Right cardiac atrium (tissue), 5 donors: ENCODE data around the gene BDP1. TPM values are rescaled to one million over a fixed set of nuclear protein-coding genes. Genes with fewer than 3 reads are reported as not detected.
"Not testable (repeated sequence)": the region's sequence is repeated elsewhere in the genome, so short reads cannot be mapped to it uniquely, and the experiment has no call there.

Source experiments
- ATAC-seq, 2 donors: fragments of 200-7000 bp; cut with Tn5 transposase; one replicate each; pipeline versions ENCODE4 v1.8.0 to v1.9.1; 2020; ENCODE audit warnings: moderate library complexity in 2 of 2, mild to moderate bottlenecking in 1 of 2
- DNase-seq, 3 donors: peaks; one replicate each; pipeline ENCODE4 v3.0.0-alpha.2; 2020
- H3K27ac ChIP-seq: one replicate; pipeline ENCODE4 v1.5.1; 2013; ENCODE audit warnings: mild to moderate bottlenecking, low read length, control low read depth, moderate library complexity
- H3K27me3 ChIP-seq: one replicate; pipeline ENCODE4 v1.6.1; 2013; ENCODE audit not compliant: control insufficient read depth, insufficient read depth
- H3K4me1 ChIP-seq: one replicate; pipeline ENCODE4 v1.6.1; 2013; ENCODE audit warnings: low read length; ENCODE audit not compliant: control insufficient read depth, insufficient read depth
- H3K4me3 ChIP-seq: one replicate; pipeline ENCODE4 v1.5.1; 2013; ENCODE audit warnings: low read length, control low read depth
- H3K9me3 ChIP-seq: one replicate; pipeline ENCODE4 v1.6.1; 2013; ENCODE audit warnings: low read length; ENCODE audit not compliant: control insufficient read depth
- WGBS: extraction: QIAGEN DNeasy Blood & Tissue Kit; methylation state at CpG from one replicate; pipeline ENCODE4 v1.1.7; 2013; 5-methylcytosine and 5-hydroxymethylcytosine counted together
- intact Hi-C, 4 donors: fragments of 100-400 bp; cut with DNase I; formaldehyde crosslinking; loops; one replicate each; pipeline versions ENCODE4 v1.11.0 to v1.14.0; 2022 to 2023
- polyA plus RNA-seq: library from polyadenylated mRNA; stranded (reverse); fragments of 200-250 nt; gene quantifications from one replicate; pipeline ENCODE4 v1.2.3, GENCODE V29; 2013
- total RNA-seq, 4 donors: library from RNA; stranded (reverse); fragmentation: NEBNext Ultra II Directional; extraction: Animal tissue kit (Norgen Biotek cat#: 25700); gene quantifications; one replicate each; pipeline ENCODE4 v1.2.1, GENCODE V29; 2021
- donor health status: healthy with polysubstance abuse.
- donor health status: DM: no; HTN: yes; CAD: no.
- donor health status: DM: no; HTN: no; CAD: no.
- donor health status: DM: no; HTN: yes; CAD: no; lungs with severe emphysema.
- donor health status: DM: yes; HTN: yes; CAD: no.

The BDP1 gene
- total and polyA plus RNA-seq, 5 donors = 9.2 to 18.0 (median 15.0) TPM

DNA sequence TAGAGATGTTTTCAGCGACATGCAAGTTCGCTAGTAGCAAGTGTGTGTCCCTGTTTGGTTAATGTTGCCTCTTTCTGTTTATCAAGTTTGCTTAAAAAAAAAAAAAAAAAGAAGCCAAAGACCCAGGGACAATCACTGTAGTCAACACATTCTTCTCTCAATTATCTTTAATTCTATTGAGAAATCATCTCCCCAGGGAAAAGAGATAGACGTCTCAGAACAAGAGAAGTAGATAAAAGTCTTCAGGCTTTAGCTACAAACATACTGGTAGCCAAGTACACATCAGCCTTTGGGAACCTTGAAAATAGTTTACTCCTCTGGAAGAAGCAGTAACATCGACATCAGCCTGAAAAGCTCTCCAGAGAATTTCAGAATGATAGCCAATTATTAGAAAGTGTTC lies 11.6 kb upstream of the BDP1 start:
- DNase-seq, H3K27ac ChIP-seq, H3K9me3 ChIP-seq, H3K4me3 ChIP-seq, H3K4me1 ChIP-seq, H3K27me3 ChIP-seq, intact Hi-C loops, ATAC-seq: not testable (repeated sequence)
- 53% methylated on average over 4 of the region's 4 CpGs for WGBS

DNA sequence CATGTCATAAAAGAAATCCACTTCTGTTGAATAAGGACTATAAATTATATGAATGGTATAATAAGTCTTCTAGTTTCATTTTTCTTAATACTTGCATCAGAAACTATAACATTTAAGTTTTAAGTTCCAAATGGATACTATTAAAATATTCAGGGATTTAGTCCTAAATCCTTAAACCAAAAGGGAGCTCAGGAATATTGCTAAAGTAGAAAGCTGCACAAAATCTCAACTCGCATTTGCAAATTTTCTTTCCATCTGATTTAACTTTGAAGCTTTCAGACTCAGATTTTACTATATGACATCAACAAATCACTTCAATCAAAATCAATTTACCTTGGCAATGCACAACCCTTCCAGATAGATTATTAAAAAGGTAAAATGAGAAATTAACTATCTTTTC lies 10.4 kb upstream of the BDP1 start:
- intact Hi-C loops, ATAC-seq, H3K4me3 ChIP-seq, H3K27me3 ChIP-seq, H3K27ac ChIP-seq, DNase-seq, H3K4me1 ChIP-seq, H3K9me3 ChIP-seq: not testable (repeated sequence)
- 75% methylated on average over 1 of the region's 1 CpG for WGBS

DNA sequence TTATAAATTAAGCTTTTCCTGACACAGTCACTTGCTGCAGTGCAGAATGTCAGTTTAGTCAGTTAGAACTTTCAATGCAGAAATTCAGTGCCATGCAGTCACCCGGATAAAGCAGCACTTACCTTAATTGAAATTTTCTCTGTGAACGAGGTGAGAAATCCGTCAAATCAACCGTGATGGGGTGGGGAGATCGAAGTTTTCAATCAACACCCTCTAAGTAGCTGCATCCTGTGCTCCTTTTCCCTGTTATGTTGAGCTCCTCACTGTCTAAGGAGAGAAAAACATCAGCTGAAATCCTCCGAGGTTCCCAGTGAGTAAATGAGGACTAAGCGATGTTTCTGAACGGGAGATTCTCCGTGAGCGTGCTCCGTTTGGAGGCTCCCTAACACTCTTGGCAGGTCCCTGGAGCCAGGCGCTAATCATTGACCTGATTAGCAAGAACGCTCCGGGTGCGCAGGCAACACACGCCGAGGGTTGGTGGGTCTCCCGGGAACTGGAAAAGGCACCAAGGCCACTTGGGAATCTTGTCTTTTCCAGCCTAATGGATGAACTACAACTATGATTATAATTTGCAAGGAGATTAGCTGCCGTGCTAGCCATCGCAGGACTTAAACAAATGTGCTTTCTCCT lies 9.8 kb upstream of the BDP1 start:
- H3K27ac ChIP-seq, intact Hi-C loops, H3K4me3 ChIP-seq, H3K4me1 ChIP-seq, H3K9me3 ChIP-seq, DNase-seq, H3K27me3 ChIP-seq: not testable (repeated sequence)
- WGBS = 2% methylated on average over 19 of the region's 20 CpGs
- peak in 1 of 2 donors; percentile 37 for ATAC-seq

DNA sequence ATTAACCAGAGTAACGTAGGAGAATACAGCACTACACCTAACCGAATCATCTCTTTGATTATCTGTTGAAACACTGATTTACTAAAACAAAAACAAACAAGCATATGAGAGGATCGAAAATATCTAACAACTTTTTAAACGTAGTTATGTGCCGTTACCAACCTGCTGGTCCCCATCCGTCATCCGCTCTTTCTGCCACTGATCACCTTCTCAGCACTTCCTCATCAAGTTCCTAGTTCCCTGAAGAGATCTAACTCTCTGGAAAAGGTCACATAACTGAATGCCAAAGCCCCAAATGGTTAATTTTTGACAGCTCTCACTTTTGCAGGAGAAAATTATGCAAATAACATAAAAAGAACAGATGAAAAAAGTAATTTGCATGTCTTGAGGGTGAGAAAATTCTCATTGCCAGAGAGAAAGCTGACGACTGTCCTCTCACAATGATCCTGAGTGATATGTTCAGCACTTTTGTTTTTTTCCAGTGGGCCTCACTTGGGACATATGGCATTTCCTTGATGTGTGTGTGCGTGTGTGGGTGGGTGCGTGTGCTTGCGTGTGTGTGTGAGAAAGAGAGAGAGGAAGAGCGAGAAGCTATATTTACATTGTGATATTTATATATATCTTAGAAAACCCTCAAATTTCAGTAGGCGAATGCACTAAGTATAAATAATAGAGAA lies 8.8 kb upstream of the BDP1 start:
- H3K4me3 ChIP-seq, ATAC-seq, H3K27me3 ChIP-seq, H3K27ac ChIP-seq, H3K4me1 ChIP-seq, H3K9me3 ChIP-seq, DNase-seq, intact Hi-C loops: not testable (repeated sequence)
- 52% methylated on average over 12 of the region's 13 CpGs for WGBS

DNA sequence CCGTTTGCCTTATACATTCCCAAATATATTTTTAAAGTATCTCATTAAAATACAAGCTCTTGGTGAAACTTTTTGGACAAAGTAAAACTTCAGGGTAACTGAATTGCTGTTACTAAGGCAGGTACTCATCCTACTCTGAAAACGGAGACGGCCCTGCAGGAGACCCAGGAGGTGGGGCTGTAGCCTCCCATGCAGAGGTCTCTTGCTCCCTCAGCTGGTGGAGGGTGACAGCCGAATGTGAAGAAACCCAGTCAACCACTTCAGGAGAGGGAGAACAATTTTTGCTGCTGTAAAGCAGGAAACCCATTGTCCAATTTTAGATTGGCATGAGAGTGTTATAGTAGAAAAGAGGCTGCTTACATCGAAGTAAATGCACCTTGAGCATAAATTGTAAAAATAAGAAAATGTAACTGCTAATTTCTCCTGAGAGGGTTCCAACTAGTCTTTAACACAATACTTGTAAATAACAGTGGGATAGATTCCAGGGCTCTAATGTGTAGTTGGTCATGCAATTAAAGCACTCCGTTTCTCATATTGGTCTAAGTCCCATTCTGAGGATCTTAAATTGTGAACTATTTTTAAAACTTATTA lies 8.1 kb upstream of the BDP1 start:
- WGBS = 2% methylated on average over 5 of the region's 6 CpGs
- DNase-seq (peak in 2 of 3 donors; percentile 14 to 61), ATAC-seq (peak; percentile 88 to 95)
- H3K9me3 ChIP-seq, H3K4me1 ChIP-seq, H3K27ac ChIP-seq, intact Hi-C loops, H3K27me3 ChIP-seq, H3K4me3 ChIP-seq: not testable (repeated sequence)

DNA sequence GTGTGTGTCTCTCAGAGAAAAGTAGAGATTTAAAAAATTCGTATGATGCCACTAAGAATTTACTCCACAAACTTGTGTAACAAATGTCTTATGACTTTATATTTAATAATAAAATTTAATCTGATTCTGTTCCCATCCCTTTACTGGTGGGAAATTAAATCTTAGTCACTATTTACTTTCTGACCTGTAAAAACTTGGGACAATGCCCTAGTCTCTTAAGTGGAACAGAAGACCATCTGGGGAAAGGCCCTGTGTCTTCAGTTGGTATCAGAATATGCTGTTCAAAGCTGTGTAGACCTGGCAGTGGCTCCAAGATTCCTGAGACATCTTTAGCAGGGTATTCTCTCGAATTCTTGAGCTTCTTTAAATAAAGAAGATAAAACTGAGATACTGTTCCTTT lies 2.6 kb upstream of the BDP1 start:
- intact Hi-C loops = no loop called here
- WGBS = 39% methylated on average over 2 of the region's 2 CpGs
- no peaks in the 10 kb centered on the region for H3K27me3 ChIP-seq
- no peak overlapping the region for H3K4me3 ChIP-seq
- no peaks in the 10 kb centered on the region for H3K9me3 ChIP-seq
- peaks cover 2% of the 10 kb centered on the region for H3K4me1 ChIP-seq
- H3K27ac ChIP-seq = no peak overlapping the region
- DNase-seq = no peak
- ATAC-seq = no peak

DNA sequence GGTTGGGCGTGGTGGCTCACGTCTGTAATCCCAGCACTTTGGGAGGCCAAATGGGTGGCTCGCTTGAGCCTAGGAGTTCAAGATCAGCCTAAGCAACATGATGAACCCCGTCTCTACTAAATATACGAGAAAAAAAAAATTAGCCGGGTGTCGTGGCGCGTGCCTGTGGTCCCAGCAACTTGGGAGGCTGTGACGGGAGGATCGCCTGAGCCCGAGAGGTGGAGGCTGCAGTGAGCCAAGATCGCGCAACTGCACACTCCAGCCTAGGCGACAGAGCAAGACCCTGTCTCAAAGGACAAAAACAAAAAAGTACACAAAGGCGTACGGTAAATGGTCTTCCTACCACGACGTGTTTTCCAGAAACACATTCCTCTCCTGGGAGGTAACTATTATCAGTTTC lies 538 bp upstream of the BDP1 start:
- ATAC-seq (peak in 1 of 2 donors; percentile 4), DNase-seq (peak in 2 of 3 donors; percentile 16 to 54)
- H3K27me3 ChIP-seq = no peaks in the 10 kb centered on the region
- intact Hi-C loops = no loop called here
- peaks cover 2% of the 10 kb centered on the region for H3K4me1 ChIP-seq
- peak overlapping the region; percentile 83 for H3K4me3 ChIP-seq
- no peaks in the 10 kb centered on the region for H3K9me3 ChIP-seq
- no peak overlapping the region for H3K27ac ChIP-seq
- 65% methylated on average over 19 of the region's 19 CpGs for WGBS

DNA sequence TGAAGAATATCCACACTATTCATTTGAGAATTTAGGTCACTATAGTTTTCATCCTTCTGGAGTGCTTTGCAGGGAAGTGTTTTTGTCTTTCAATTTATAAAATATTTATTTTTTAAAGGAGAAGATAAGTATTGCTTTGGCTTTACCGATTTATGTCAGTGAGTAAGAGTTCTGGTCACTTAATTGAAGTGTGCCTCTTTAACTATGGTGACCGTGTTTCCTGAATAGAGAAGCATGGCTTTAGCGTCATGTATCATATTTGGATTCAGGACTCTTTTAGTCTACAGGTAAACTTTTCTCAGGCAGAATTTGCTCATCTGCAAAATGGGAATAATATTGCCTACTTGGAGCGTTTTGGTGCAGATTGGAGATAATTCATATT lies 902 bp downstream of the BDP1 start:
- peak overlapping the region; percentile 83 for H3K4me3 ChIP-seq
- DNase-seq = no peak
- WGBS = 3% methylated on average over 4 of the region's 4 CpGs
- H3K4me1 ChIP-seq = peaks cover 2% of the 10 kb centered on the region
- H3K27me3 ChIP-seq = no peaks in the 10 kb centered on the region
- no peak overlapping the region for H3K27ac ChIP-seq
- ATAC-seq = no peak
- H3K9me3 ChIP-seq = no peaks in the 10 kb centered on the region
- intact Hi-C loops = no loop called here

DNA sequence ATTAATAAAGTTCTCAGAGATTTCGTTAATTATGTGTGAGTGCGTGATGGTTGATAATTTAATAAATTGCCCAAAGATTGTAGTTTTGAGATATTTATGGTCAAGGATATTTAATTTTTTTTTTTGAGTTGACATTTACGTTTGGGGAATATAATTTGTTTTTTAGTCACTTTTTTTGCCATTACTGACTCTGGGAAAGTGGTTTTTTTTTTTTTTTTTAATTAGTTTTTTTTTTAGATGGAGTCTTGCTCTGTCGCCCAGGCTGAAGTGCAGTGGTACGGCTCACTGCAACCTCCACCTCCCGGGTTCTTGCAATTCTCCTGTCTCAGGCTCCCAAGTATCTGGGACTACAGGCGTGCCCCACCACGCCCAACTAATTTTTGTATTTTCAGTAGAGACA lies 1.7 kb downstream of the BDP1 start:
- Histone ChIP-seq H3K4me3 (peak overlapping the region; percentile 83), H3K27me3 (no peaks in the 10 kb centered on the region), H3K9me3 (no peaks in the 10 kb centered on the region), H3K27ac (no peak overlapping the region), H3K4me1 (peaks cover 2% of the 10 kb centered on the region)
- intact Hi-C loops = no loop called here
- DNase-seq (no peak), ATAC-seq (no peak)
- 91% methylated on average over 8 of the region's 8 CpGs for WGBS

DNA sequence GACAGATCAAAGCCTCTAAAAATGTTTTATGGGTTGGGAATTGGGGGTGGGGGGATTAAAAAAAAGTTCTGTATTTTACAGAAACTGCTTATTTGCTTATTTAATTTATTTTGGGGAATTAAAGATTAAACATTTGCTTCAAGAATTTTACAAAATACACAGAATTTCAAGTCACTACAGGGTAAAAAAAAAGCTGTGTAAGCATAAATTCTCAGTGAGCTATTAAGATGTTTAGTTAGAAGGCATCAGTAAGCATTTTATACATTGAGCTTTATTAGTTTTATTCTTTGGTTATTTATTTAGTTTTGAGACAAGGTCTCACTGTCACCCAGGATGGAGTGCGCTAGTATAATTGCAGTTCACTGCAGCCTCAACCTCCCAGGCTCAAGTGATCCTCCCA lies 5.2 kb downstream of the BDP1 start:
- ATAC-seq (no peak), DNase-seq (no peak)
- no peaks in the 10 kb centered on the region for H3K9me3 ChIP-seq
- H3K27ac ChIP-seq = no peak overlapping the region
- WGBS = 98% methylated on average over 1 of the region's 1 CpG
- no peaks in the 10 kb centered on the region for H3K4me1 ChIP-seq
- no peaks in the 10 kb centered on the region for H3K27me3 ChIP-seq
- H3K4me3 ChIP-seq = no peak overlapping the region
- intact Hi-C loops = loop anchor here in 1 of 4 donors (10.0 kb wide), 1 partner anchor 54 kb away; no protein-coding TSS in a partner anchor

DNA sequence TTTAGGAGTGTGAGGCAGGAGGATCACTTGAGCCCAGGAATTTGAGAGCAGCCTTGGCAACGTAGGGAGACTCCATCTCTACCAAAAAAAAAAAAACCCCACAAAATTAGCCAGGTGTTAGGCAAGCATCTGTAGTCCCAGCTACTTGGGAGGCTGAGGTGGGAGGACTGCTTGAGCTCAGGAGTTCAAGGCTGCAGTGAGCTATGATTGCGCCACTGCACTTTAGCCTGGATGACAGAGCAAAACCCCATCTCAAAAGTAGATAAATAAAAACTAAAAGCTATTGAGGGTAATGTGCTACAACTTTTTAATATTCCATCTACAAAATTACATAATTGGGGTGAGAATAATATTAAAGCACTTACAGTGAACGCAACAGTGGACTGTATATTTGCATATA lies 5.9 kb downstream of the BDP1 start:
- no peaks in the 10 kb centered on the region for H3K27me3 ChIP-seq
- H3K27ac ChIP-seq = no peak overlapping the region
- ATAC-seq = no peak
- DNase-seq = no peak
- 95% methylated on average over 3 of the region's 3 CpGs for WGBS
- H3K4me3 ChIP-seq = no peak overlapping the region
- H3K9me3 ChIP-seq = no peaks in the 10 kb centered on the region
- no peaks in the 10 kb centered on the region for H3K4me1 ChIP-seq
- intact Hi-C loops = loop anchor here in 1 of 4 donors (10.0 kb wide), 1 partner anchor 53 kb away; no protein-coding TSS in a partner anchor
